SK-N-SH (cell line): ENCODE results near the gene PDCD11. TPM values are rescaled to one million over a fixed set of nuclear protein-coding genes. Genes with fewer than 3 reads are reported as not detected.

Experiments
- CTCF ChIA-PET: fragments of 300-600, 350-600 bp; formaldehyde crosslinking; extraction: SDS; loops from one replicate; lab custom pipeline; 2021; lab: Yijun Ruan, JAX
- POLR2A ChIA-PET: fragments of 350-600 bp; sonication (Branson Sonifier 250); formaldehyde crosslinking; extraction: SDS; loops from one replicate; lab custom pipeline; 2020; ENCODE audit warnings: antibody characterized with exemption, inconsistent platforms; lab: Yijun Ruan, JAX
- DNase-seq: peaks from one replicate; pipeline ENCODE4 v3.0.0; 2012
- H2AFZ ChIP-seq: fragments of 200-600 bp; sonication (generic); 2 replicates; pipeline ENCODE4 v1.8.1; 2016; ENCODE audit warnings: antibody characterized with exemption, mild to moderate bottlenecking, low read depth
- H3F3A ChIP-seq: fragments of 200-600 bp; sonication (generic); replicated peaks from 2 replicates; pipeline ENCODE3; 2016; ENCODE audit warnings: antibody characterized with exemption, mild to moderate bottlenecking; ENCODE audit not compliant: insufficient read depth
- H3K27ac ChIP-seq, 2 experiments: fragments of 200-500 bp in 1 of 2; fragments of 200-600 bp in 1 of 2; sonication (Bioruptor generic) in 1 of 2; sonication (generic), shearing (Covaris generic) in 1 of 2; 2 replicates each; pipeline versions ENCODE4 v1.5.1 to v1.6.1; 2014 to 2016; ENCODE audit warnings: low read depth in 2 of 2, inconsistent platforms in 1 of 2, low read length in 1 of 2, mild to moderate bottlenecking in 1 of 2, mixed read lengths in 1 of 2
- H3K27me3 ChIP-seq: fragments of 200-600 bp; sonication (generic), shearing (Covaris generic); 2 replicates; pipeline ENCODE4 v1.6.1; 2016; ENCODE audit warnings: mixed run types; ENCODE audit not compliant: insufficient read depth
- H3K36me3 ChIP-seq, 2 experiments: fragments of 200-500 bp in 1 of 2; fragments of 200-600 bp in 1 of 2; sonication (Bioruptor generic) in 1 of 2; sonication (generic) in 1 of 2; replicated peaks in 1 of 2; 2 replicates each; pipeline versions ENCODE3 to v1.5.1; 2014 to 2016; ENCODE audit warnings: low read length in 1 of 2, mild to moderate bottlenecking in 1 of 2; ENCODE audit not compliant: insufficient read depth in 2 of 2, control insufficient read depth in 1 of 2
- H3K4me1 ChIP-seq, 2 experiments: fragments of 200-500 bp in 1 of 2; fragments of 200-600 bp in 1 of 2; sonication (Bioruptor generic) in 1 of 2; sonication (generic), shearing (Covaris generic) in 1 of 2; 2 replicates each; pipeline versions ENCODE4 v1.5.1 to v1.6.1; 2014 to 2016; ENCODE audit warnings: low read depth in 1 of 2, low read length in 1 of 2, mixed run types in 1 of 2; ENCODE audit not compliant: insufficient read depth in 2 of 2, control insufficient read depth in 1 of 2
- H3K4me2 ChIP-seq: fragments of 200-600 bp; sonication (generic), shearing (Covaris generic); 2 replicates; pipeline ENCODE4 v1.6.1; 2017; ENCODE audit warnings: mixed run types
- H3K4me3 ChIP-seq, 2 experiments: fragments of 200-500 bp in 1 of 2; fragments of 200-600 bp in 1 of 2; sonication (Bioruptor generic) in 1 of 2; sonication (generic), shearing (Covaris generic) in 1 of 2; 2 replicates each; pipeline versions ENCODE4 v1.5.1 to v1.8.1; 2014 to 2016; ENCODE audit warnings: low read depth in 2 of 2, inconsistent platforms in 1 of 2, low read length in 1 of 2, mild to moderate bottlenecking in 1 of 2, mixed read lengths in 1 of 2, moderate library complexity in 1 of 2
- H3K79me2 ChIP-seq: fragments of 200-600 bp; sonication (generic); 2 replicates; pipeline ENCODE4 v1.8.1; 2017; ENCODE audit warnings: mild to moderate bottlenecking; ENCODE audit not compliant: insufficient read depth
- H3K9ac ChIP-seq: fragments of 200-600 bp; sonication (generic); 2 replicates; pipeline ENCODE4 v1.6.1; 2017; ENCODE audit warnings: mixed run types
- H3K9me2 ChIP-seq: fragments of 200-600 bp; sonication (generic); 2 replicates; pipeline ENCODE4 v1.6.1; 2017; ENCODE audit warnings: mixed run types
- H3K9me3 ChIP-seq: fragments of 200-600 bp; sonication (generic); 2 replicates; pipeline ENCODE4 v1.6.1; 2017; ENCODE audit warnings: mixed run types, mild to moderate bottlenecking, moderate library complexity
- H4K20me1 ChIP-seq: fragments of 200-600 bp; sonication (generic); 2 replicates; pipeline ENCODE4 v1.6.1; 2017; ENCODE audit warnings: mild to moderate bottlenecking, mixed run types; ENCODE audit not compliant: insufficient read depth
- CTCF ChIP-seq: fragments of 200-600 bp; sonication (generic); IDR thresholded peaks from 2 replicates; pipeline ENCODE4 v1.6.1; 2017; ENCODE audit warnings: antibody characterized with exemption, mild to moderate bottlenecking, moderate library complexity
- ELF1 ChIP-seq: IDR thresholded peaks from 2 replicates; pipeline ENCODE4 v1.4.0; 2012
- EP300 ChIP-seq, 2 experiments: IDR thresholded peaks; 2 replicates each; pipeline versions ENCODE4 v1.4.0 to v1.6.1; 2012; ENCODE audit warnings: borderline replicate concordance in 1 of 2, low read depth in 1 of 2, low read length in 1 of 2
- EZH2phosphoT487 ChIP-seq: fragments of 200-600 bp; sonication (generic); IDR thresholded peaks from 2 replicates; pipeline ENCODE4 v1.6.1; 2017; ENCODE audit warnings: low read depth, mixed run types, mild to moderate bottlenecking, antibody characterized with exemption, moderate library complexity, borderline replicate concordance
- FOSL2 ChIP-seq: IDR thresholded peaks from 2 replicates; pipeline ENCODE4 v1.4.0; 2012; ENCODE audit warnings: low read depth, mild to moderate bottlenecking, moderate library complexity, borderline replicate concordance
- FOXJ3 ChIP-seq: sonication (generic); formaldehyde crosslinking; IDR thresholded peaks from 2 replicates; pipeline ENCODE4 v1.5.1; 2020; ENCODE audit warnings: mild to moderate bottlenecking, missing genetic modification reagents
- FOXM1 ChIP-seq: IDR thresholded peaks from 2 replicates; pipeline ENCODE4 v1.4.0; 2012; ENCODE audit warnings: low read depth, mild to moderate bottlenecking
- GABPA ChIP-seq: IDR thresholded peaks from 2 replicates; pipeline ENCODE4 v1.4.0; 2012; ENCODE audit warnings: low read depth, mild to moderate bottlenecking
- JUND ChIP-seq: IDR thresholded peaks from 2 replicates; pipeline ENCODE4 v1.4.0; 2012
- MAX ChIP-seq: IDR thresholded peaks from 2 replicates; pipeline ENCODE4 v1.4.0; 2012; ENCODE audit warnings: low read depth
- MEF2A ChIP-seq: IDR thresholded peaks from 2 replicates; pipeline ENCODE4 v1.4.0; 2012; ENCODE audit warnings: low read depth, borderline replicate concordance
- NFIC ChIP-seq: IDR thresholded peaks from 2 replicates; pipeline ENCODE4 v1.4.0; 2012; ENCODE audit warnings: borderline replicate concordance
- NRF1 ChIP-seq: IDR thresholded peaks from 2 replicates; pipeline ENCODE4 v1.6.1; 2012; ENCODE audit warnings: low read depth, mild to moderate bottlenecking, low read length
- PBX3 ChIP-seq: IDR thresholded peaks from 2 replicates; pipeline ENCODE4; 2012
- RAD21 ChIP-seq: IDR thresholded peaks from 2 replicates; pipeline ENCODE4 v1.6.1; 2012; ENCODE audit warnings: mild to moderate bottlenecking, low read length
- RCOR1 ChIP-seq: fragments of 150-350 bp; IDR thresholded peaks from 2 replicates; pipeline ENCODE4 v1.6.1; 2017; ENCODE audit warnings: antibody characterized with exemption, low read length
- TAF1 ChIP-seq: IDR thresholded peaks from 2 replicates; pipeline ENCODE4 v1.6.1; 2012; ENCODE audit warnings: low read depth, mild to moderate bottlenecking, low read length, moderate library complexity, borderline replicate concordance
- USF1 ChIP-seq: IDR thresholded peaks from 2 replicates; pipeline ENCODE4 v1.4.0; 2012; ENCODE audit warnings: low read depth, borderline replicate concordance
- YY1 ChIP-seq: IDR thresholded peaks from 2 replicates; pipeline ENCODE4 v1.4.0; 2012; ENCODE audit warnings: low read depth, mild to moderate bottlenecking
- WGBS: methylation state at CpG from one replicate; pipeline ENCODE4 v1.1.6; 2017; ENCODE audit warnings: low lambda C conversion rate; 5-methylcytosine and 5-hydroxymethylcytosine counted together
- polyA plus RNA-seq, 3 experiments: library from polyadenylated mRNA; depleted of rRNA; stranded (reverse); fragments of >200 nt; gene quantifications; 2 replicates each; pipeline ENCODE4 v1.2.3, GENCODE V29; 2012

Gene PDCD11
- polyA plus RNA-seq, 1 of the 3 experiments (the other 2 are of a cell fraction) = 29.8 TPM

GRCh38 chr10:103429647-103430046, 33.2 kb downstream of the PDCD11 start:
- no peaks in the 10 kb centered on the region for H3F3A ChIP-seq
- DNase-seq = no peak
- TF ChIP-seq NFIC (no peak), EP300 (IDR thresholded peaks at IDR 0.05; ENCODE audit: borderline replicate concordance in 1 of 2, low read depth in 1 of 2, low read length in 1 of 2) (no peak), RCOR1 (no peak), GABPA (no peak), USF1 (no peak), FOXJ3 (no peak), MEF2A (no peak), YY1 (no peak), NRF1 (no peak), RAD21 (no peak), ELF1 (no peak), MAX (no peak), TAF1 (no peak), FOSL2 (no peak), JUND (no peak), FOXM1 (no peak), EZH2phosphoT487 (no peak), CTCF (no peak), PBX3 (no peak)
- TF ChIP-seq, all 33 proteins: peak for 0
- H3K9ac ChIP-seq = no peak overlapping the region
- no peaks in the 10 kb centered on the region for H3K9me3 ChIP-seq
- no peaks in the 10 kb centered on the region for H4K20me1 ChIP-seq
- H3K4me2 ChIP-seq = no peak overlapping the region
- H3K9me2 ChIP-seq = no peaks in the 10 kb centered on the region
- H3K4me3 ChIP-seq = no peak overlapping the region
- H3K27me3 ChIP-seq = no peaks in the 10 kb centered on the region
- POLR2A ChIA-PET = no interaction called here
- CTCF ChIA-PET = no interaction called here
- peaks cover 75 to 76% of the 10 kb centered on the region in 2 experiments for H3K36me3 ChIP-seq
- H3K79me2 ChIP-seq = no peaks in the 10 kb centered on the region
- WGBS = 97% methylated on average over 5 of the region's 5 CpGs
- no peaks in the 10 kb centered on the region for H3K4me1 ChIP-seq
- no peak overlapping the region for H2AFZ ChIP-seq
- no peak overlapping the region for H3K27ac ChIP-seq
